Spinal cord (tissue), 10 donors: ENCODE data around the gene NXNL2. TPM values are rescaled to one million over a fixed set of nuclear protein-coding genes. Genes with fewer than 3 reads are reported as not detected.

Experiments
- DNase-seq, 6 donors: peaks; one replicate each; pipeline versions ENCODE4 v3.0.0 to v3.0.0-alpha.2; 2013 to 2015; ENCODE audit warnings: low spot score in 6 of 6, low read depth in 4 of 6
- H3K27ac ChIP-seq: one replicate; pipeline ENCODE4 v1.5.1; 2013; ENCODE audit warnings: low read depth, low read length, control low read depth
- H3K27me3 ChIP-seq: one replicate; pipeline ENCODE4 v1.6.1; 2013; ENCODE audit warnings: low read length; ENCODE audit not compliant: control insufficient read depth, insufficient read depth
- H3K36me3 ChIP-seq: one replicate; pipeline ENCODE4 v1.6.1; 2013; ENCODE audit warnings: low read length; ENCODE audit not compliant: control insufficient read depth, insufficient read depth
- H3K4me1 ChIP-seq: one replicate; pipeline ENCODE4 v1.6.1; 2013; ENCODE audit warnings: low read length; ENCODE audit not compliant: control insufficient read depth, insufficient read depth
- H3K4me3 ChIP-seq: one replicate; pipeline ENCODE4 v1.5.1; 2013; ENCODE audit warnings: low read depth, low read length, control low read depth
- H3K9me3 ChIP-seq: one replicate; pipeline ENCODE4 v1.6.1; 2013; ENCODE audit warnings: low read length; ENCODE audit not compliant: control insufficient read depth, insufficient read depth
- WGBS: methylation state at CpG from one replicate; pipeline ENCODE4 v1.1.5; 2013; ENCODE audit warnings: missing lambda C conversion rate; ENCODE audit not compliant: insufficient coverage; 5-methylcytosine and 5-hydroxymethylcytosine counted together
- polyA plus RNA-seq, 2 donors: library from polyadenylated mRNA; unstranded; fragments of 120-200 nt; gene quantifications; one replicate each; pipeline ENCODE4 v1.2.1, GENCODE V29; 2013; ENCODE audit not compliant: insufficient read length in 2 of 2
- total RNA-seq, 2 donors: library from RNA; depleted of rRNA in 1 of 2; stranded (reverse); fragments of 120-200 nt in 1 of 2; fragments of >200 nt in 1 of 2; gene quantifications; one replicate each; pipeline versions ENCODE4 v1.2.3 to v1.2.4, GENCODE V29; 2013 to 2014
- donor health status: healthy.

The NXNL2 gene
- total and polyA plus RNA-seq, 4 donors, result 1.8 to 3.8 (median 2.3) TPM

- H3K27me3 ChIP-seq, result no peaks in the 10 kb centered on the region
- 52% methylated on average over 3 of the region's 5 CpGs for WGBS
- peak in 4 of 6 donors; percentile 35 to 78 (median 62) for DNase-seq
- H3K4me3 ChIP-seq, result no peak overlapping the region
- no peaks in the 10 kb centered on the region for H3K9me3 ChIP-seq
- peaks cover 8% of the 10 kb centered on the region for H3K4me1 ChIP-seq
- no peaks in the 10 kb centered on the region for H3K36me3 ChIP-seq
- H3K27ac ChIP-seq, result no peak overlapping the region
Measured at GRCh38 chr9:88571419-88571818, 36.4 kb downstream of the NXNL2 start.

GRCh38 chr9:88572684-88573083 lies 37.7 kb downstream of the NXNL2 start:
- peaks cover 8% of the 10 kb centered on the region for H3K4me1 ChIP-seq
- no peak overlapping the region for H3K27ac ChIP-seq
- no peaks in the 10 kb centered on the region for H3K36me3 ChIP-seq
- DNase-seq, result no peak
- no peak overlapping the region for H3K4me3 ChIP-seq
- H3K27me3 ChIP-seq, result no peaks in the 10 kb centered on the region
- H3K9me3 ChIP-seq, result no peaks in the 10 kb centered on the region
- WGBS, result 70% methylated on average over 4 of the region's 7 CpGs

- WGBS, result 21% methylated on average over 4 of the region's 7 CpGs
- no peaks in the 10 kb centered on the region for H3K36me3 ChIP-seq
- peaks cover 19% of the 10 kb centered on the region for H3K4me1 ChIP-seq
- DNase-seq, result no peak
- no peaks in the 10 kb centered on the region for H3K9me3 ChIP-seq
- H3K27ac ChIP-seq, result no peak overlapping the region
- no peaks in the 10 kb centered on the region for H3K27me3 ChIP-seq
- no peak overlapping the region for H3K4me3 ChIP-seq
Measured at GRCh38 chr9:88574953-88575352, 40.0 kb downstream of the NXNL2 start.

- WGBS, result 91% methylated on average over 17 of the region's 19 CpGs
- no peak overlapping the region for H3K4me3 ChIP-seq
- DNase-seq, result no peak
- H3K27ac ChIP-seq, result no peak overlapping the region
- no peaks in the 10 kb centered on the region for H3K9me3 ChIP-seq
- H3K36me3 ChIP-seq, result no peaks in the 10 kb centered on the region
- H3K27me3 ChIP-seq, result no peaks in the 10 kb centered on the region
- peaks cover 11% of the 10 kb centered on the region for H3K4me1 ChIP-seq
Measured at GRCh38 chr9:88577256-88578120, 42.5 kb downstream of the NXNL2 start.

- Histone ChIP-seq H3K4me3 (no peak overlapping the region), H3K27ac (no peak overlapping the region), H3K9me3 (no peaks in the 10 kb centered on the region), H3K36me3 (no peaks in the 10 kb centered on the region), H3K27me3 (no peaks in the 10 kb centered on the region), H3K4me1 (peaks cover 11% of the 10 kb centered on the region)
- DNase-seq, result peak; percentile 29 to 82 (median 44)
- 38% methylated on average over 22 of the region's 28 CpGs for WGBS
Measured at GRCh38 chr9:88578121-88579049, 43.4 kb downstream of the NXNL2 start.

GRCh38 chr9:88579050-88579715 lies 44.2 kb downstream of the NXNL2 start:
- H3K27ac ChIP-seq, result no peak overlapping the region
- no peak for DNase-seq
- no peaks in the 10 kb centered on the region for H3K36me3 ChIP-seq
- no peak overlapping the region for H3K4me3 ChIP-seq
- 89% methylated on average over 10 of the region's 10 CpGs for whole genome bisulfite sequencing
- H3K9me3 ChIP-seq, result no peaks in the 10 kb centered on the region
- no peaks in the 10 kb centered on the region for H3K27me3 ChIP-seq
- peaks cover 11% of the 10 kb centered on the region for H3K4me1 ChIP-seq

- Histone ChIP-seq H3K9me3 (no peaks in the 10 kb centered on the region), H3K27me3 (no peaks in the 10 kb centered on the region), H3K27ac (no peak overlapping the region), H3K4me3 (no peak overlapping the region), H3K36me3 (no peaks in the 10 kb centered on the region), H3K4me1 (peaks cover 11% of the 10 kb centered on the region)
- WGBS, result 88% methylated on average over 3 of the region's 5 CpGs
- DNase-seq, result no peak
Measured at GRCh38 chr9:88580961-88581360, 46.0 kb downstream of the NXNL2 start.

- Histone ChIP-seq H3K4me3 (no peak overlapping the region), H3K27me3 (no peaks in the 10 kb centered on the region), H3K36me3 (no peaks in the 10 kb centered on the region), H3K4me1 (peaks cover 2% of the 10 kb centered on the region), H3K27ac (no peak overlapping the region), H3K9me3 (no peaks in the 10 kb centered on the region)
- whole genome bisulfite sequencing, result 70% methylated on average over 3 of the region's 8 CpGs
- DNase-seq, result peak in 1 of 6 donors; percentile 67
Measured at GRCh38 chr9:88583901-88584596, 49.1 kb downstream of the NXNL2 start.

- no CpG with 5 or more reads among the region's 1 CpG for WGBS
- Histone ChIP-seq H3K36me3 (no peaks in the 10 kb centered on the region), H3K4me3 (no peak overlapping the region), H3K27me3 (no peaks in the 10 kb centered on the region), H3K27ac (no peak overlapping the region), H3K4me1 (no peaks in the 10 kb centered on the region), H3K9me3 (no peaks in the 10 kb centered on the region)
- DNase-seq, result no peak
Measured at GRCh38 chr9:88585426-88585825, 50.4 kb downstream of the NXNL2 start.
